CD14-positive monocyte (primary cell): Measurements from ENCODE around the gene CNN3. TPM values are rescaled to one million over a fixed set of nuclear protein-coding genes. Genes with fewer than 3 reads are reported as not detected.
A peak's percentile ranks its signal among the peaks of the same experiment; 100 is the strongest.

Experiments
- DNase-seq, 3 donors: peaks; one replicate each; pipeline ENCODE4 v3.0.0-alpha.2; 2011 to 2022
- H2AFZ ChIP-seq: 2 replicates; pipeline ENCODE4 v1.6.0; 2012; ENCODE audit warnings: mild to moderate bottlenecking, low read depth, low read length, inconsistent platforms; ENCODE audit not compliant: insufficient read depth, poor library complexity, severe bottlenecking
- H3K27ac ChIP-seq, 2 donors: 1 replicate in 1 of 2; 2 replicates in 1 of 2; pipeline ENCODE4 v1.5.1; 2012 to 2013; ENCODE audit warnings: low read length in 2 of 2, control low read depth in 1 of 2, inconsistent platforms in 1 of 2, low read depth in 1 of 2, mild to moderate bottlenecking in 1 of 2
- H3K27me3 ChIP-seq, 2 donors: one replicate each; pipeline versions ENCODE4 v1.6.0 to v1.6.1; 2011 to 2013; ENCODE audit warnings: low read length in 2 of 2; ENCODE audit not compliant: control insufficient read depth in 2 of 2, insufficient read depth in 2 of 2
- H3K36me3 ChIP-seq, 2 donors: replicated peaks in 1 of 2; 1 replicate in 1 of 2; 2 replicates in 1 of 2; pipeline versions ENCODE4 v1.5.1 to v1.6.1; 2012 to 2013; ENCODE audit warnings: low read length in 2 of 2, control low read depth in 1 of 2, inconsistent platforms in 1 of 2, mild to moderate bottlenecking in 1 of 2; ENCODE audit not compliant: insufficient read depth in 2 of 2, control insufficient read depth in 1 of 2
- H3K4me1 ChIP-seq, 2 donors: 1 replicate in 1 of 2; 2 replicates in 1 of 2; pipeline versions ENCODE4 v1.5.1 to v1.6.1; 2012 to 2013; ENCODE audit warnings: low read length in 2 of 2, control low read depth in 1 of 2, inconsistent platforms in 1 of 2, mild to moderate bottlenecking in 1 of 2, moderate library complexity in 1 of 2; ENCODE audit not compliant: insufficient read depth in 2 of 2, control insufficient read depth in 1 of 2
- H3K4me2 ChIP-seq: replicated peaks from 2 replicates; pipeline ENCODE3; 2012; ENCODE audit warnings: low read length, moderate library complexity, mild to moderate bottlenecking; ENCODE audit not compliant: poor library complexity, severe bottlenecking; ENCODE audit errors: extremely low read depth
- H3K4me3 ChIP-seq, 3 experiments: fragments of 200-600 bp in 1 of 3; sonication (generic) in 1 of 3; replicated peaks in 1 of 3; 1 replicate in 2 of 3; 2 replicates in 1 of 3; pipeline ENCODE4 v1.5.1; 2011 to 2013; ENCODE audit warnings: low read length in 3 of 3, mild to moderate bottlenecking in 3 of 3, control low read depth in 2 of 3, low read depth in 2 of 3, inconsistent platforms in 1 of 3, moderate library complexity in 1 of 3
- H3K79me2 ChIP-seq: 2 replicates; pipeline ENCODE4 v1.6.0; 2012; ENCODE audit warnings: mild to moderate bottlenecking, control low read depth, inconsistent platforms, low read length, moderate library complexity; ENCODE audit not compliant: insufficient read depth
- H3K9ac ChIP-seq: 2 replicates; pipeline ENCODE4 v1.6.0; 2017; ENCODE audit warnings: low read length, mild to moderate bottlenecking; ENCODE audit not compliant: insufficient read depth, poor library complexity, severe bottlenecking
- H3K9me3 ChIP-seq, 2 donors: replicated peaks in 1 of 2; 1 replicate in 1 of 2; 2 replicates in 1 of 2; pipeline versions ENCODE4 v1.5.1 to v1.6.1; 2012 to 2013; ENCODE audit warnings: low read length in 2 of 2, control low read depth in 1 of 2; ENCODE audit not compliant: control insufficient read depth in 1 of 2, insufficient read depth in 1 of 2
- H4K20me1 ChIP-seq: 2 replicates; pipeline ENCODE4 v1.6.0; 2012; ENCODE audit warnings: mild to moderate bottlenecking, low read length, control low read depth, moderate library complexity; ENCODE audit not compliant: insufficient read depth
- H3K27ac Mint-ChIP-seq, 7 donors: one replicate each; pipeline ENCODE4 v1.8.0; 2020; ENCODE audit warnings: mild to moderate bottlenecking in 7 of 7, mixed read lengths in 7 of 7, moderate library complexity in 6 of 7, inconsistent platforms in 2 of 7
- H3K27me3 Mint-ChIP-seq, 3 donors: one replicate each; pipeline ENCODE4 v1.8.0; 2021 to 2022; ENCODE audit warnings: low read depth in 3 of 3, mild to moderate bottlenecking in 3 of 3, mixed read lengths in 3 of 3, moderate library complexity in 3 of 3, inconsistent platforms in 1 of 3
- H3K36me3 Mint-ChIP-seq, 2 donors: one replicate each; pipeline ENCODE4 v1.8.0; 2020; ENCODE audit warnings: mixed read lengths in 2 of 2, inconsistent platforms in 1 of 2, mild to moderate bottlenecking in 1 of 2
- H3K4me1 Mint-ChIP-seq: one replicate; pipeline ENCODE4 v1.8.0; 2020; ENCODE audit warnings: mild to moderate bottlenecking, mixed read lengths
- H3K4me3 Mint-ChIP-seq, 2 donors: one replicate each; pipeline ENCODE4 v1.8.0; 2020; ENCODE audit warnings: mild to moderate bottlenecking in 2 of 2, mixed read lengths in 2 of 2, moderate library complexity in 1 of 2
- H3K9me3 Mint-ChIP-seq, 7 donors: one replicate each; pipeline ENCODE4 v1.8.0; 2020 to 2022; ENCODE audit warnings: mixed read lengths in 7 of 7, mild to moderate bottlenecking in 6 of 7, moderate library complexity in 6 of 7, inconsistent platforms in 2 of 7
- CTCF ChIP-seq: fragments of 200-600 bp; IDR thresholded peaks from one replicate; pipeline ENCODE4 v1.8.0; 2022; ENCODE audit warnings: antibody characterized with exemption, mild to moderate bottlenecking
- WGBS: methylation state at CpG from one replicate; pipeline ENCODE4 v1.1.5; 2013; ENCODE audit warnings: missing lambda C conversion rate; ENCODE audit not compliant: insufficient coverage; 5-methylcytosine and 5-hydroxymethylcytosine counted together
- intact Hi-C, 2 donors: fragments of 100-400 bp; cut with micrococcal nuclease; formaldehyde crosslinking; loops; one replicate each; pipeline versions ENCODE4 v1.15.0 to v1.15.1; 2023
- polyA plus RNA-seq, 3 donors: library from polyadenylated mRNA; depleted of rRNA in 1 of 3; unstranded in 2 of 3; stranded (reverse) in 1 of 3; fragments of 300-500 nt in 2 of 3; fragments of >200 nt in 1 of 3; fragmentation: Illumina TruSeq in 2 of 3; gene quantifications; 1 replicate in 2 of 3; 2 replicates in 1 of 3; pipeline ENCODE4 v1.2.3, GENCODE V29; 2012 to 2021

The CNN3 gene
- polyA plus RNA-seq, 3 donors = 0.08 to 0.09 (median 0.08) TPM

- TF ChIP-seq CTCF = no peak
- Mint-ChIP-seq H3K27me3 (peaks cover 0 to 2% (median 0%) of the 10 kb centered on the region in 3 donors), H3K9me3 (no peaks in the 10 kb centered on the region), H3K36me3 (no peaks in the 10 kb centered on the region), H3K4me1 (peaks cover 9% of the 10 kb centered on the region), H3K27ac (no peak overlapping the region), H3K4me3 (peak overlapping the region in 1 of 2 donors; percentile 5)
- Histone ChIP-seq H3K4me2 (peak overlapping the region; percentile 29), H3K9ac (no peak overlapping the region), H3K9me3 (no peaks in the 10 kb centered on the region), H3K27me3 (no peaks in the 10 kb centered on the region), H4K20me1 (no peaks in the 10 kb centered on the region), H3K36me3 (no peaks in the 10 kb centered on the region), H2AFZ (peak overlapping the region; percentile 56), H3K27ac (no peak overlapping the region), H3K4me1 (no peaks in the 10 kb centered on the region), H3K79me2 (no peaks in the 10 kb centered on the region), H3K4me3 (no peak overlapping the region)
- intact Hi-C loops = no loop called here
- WGBS = 0% methylated on average over 1 of the region's 4 CpGs
- no peak for DNase-seq
Observed at GRCh38 chr1:94883691-94884090, 43.2 kb downstream of the CNN3 start.

GRCh38 chr1:94878329-94878728 lies 48.6 kb downstream of the CNN3 start:
- Histone ChIP-seq H3K4me2 (no peak overlapping the region), H3K9ac (no peak overlapping the region), H3K27ac (no peak overlapping the region), H3K4me3 (no peak overlapping the region), H2AFZ (no peak overlapping the region), H3K27me3 (no peaks in the 10 kb centered on the region), H3K36me3 (no peaks in the 10 kb centered on the region), H3K79me2 (no peaks in the 10 kb centered on the region), H3K4me1 (no peaks in the 10 kb centered on the region), H4K20me1 (no peaks in the 10 kb centered on the region), H3K9me3 (no peaks in the 10 kb centered on the region)
- peak overlapping the region in 1 of 7 donors; percentile 10 for H3K27ac Mint-ChIP-seq
- H3K27me3 Mint-ChIP-seq = peaks cover 3 to 7% (median 3%) of the 10 kb centered on the region in 3 donors
- intact Hi-C loops = no loop called here
- peaks cover 0 to 4% (median 0%) of the 10 kb centered on the region in 7 donors for H3K9me3 Mint-ChIP-seq
- DNase-seq = no peak
- H3K4me1 Mint-ChIP-seq = peaks cover 6% of the 10 kb centered on the region
- no peak for TF ChIP-seq CTCF
- 100% methylated on average over 1 of the region's 5 CpGs for WGBS
- H3K36me3 Mint-ChIP-seq = no peaks in the 10 kb centered on the region
- no peak overlapping the region for H3K4me3 Mint-ChIP-seq
